ENCODE results near the gene SLC30A5.

The SLC30A5 gene

DNA sequence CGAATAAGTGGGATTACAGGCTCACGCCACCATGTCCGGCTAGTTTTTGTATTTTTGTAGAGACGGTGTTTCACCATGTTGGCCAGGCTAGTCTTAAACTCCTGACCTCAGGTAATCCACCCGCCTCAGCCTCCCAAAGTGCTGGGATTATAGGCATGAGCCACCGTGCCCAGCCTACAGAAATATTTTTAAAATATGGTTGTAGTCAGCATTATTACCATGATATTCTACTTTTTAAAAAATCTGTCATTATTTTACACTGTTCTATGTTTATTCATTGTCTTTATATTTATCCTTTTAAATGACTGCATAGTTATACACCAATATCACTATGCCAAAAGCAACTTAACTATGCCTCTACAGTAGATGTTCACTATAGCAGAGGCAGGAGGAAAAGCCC is 41.6 kb upstream of the SLC30A5 start:
- no peak for DNase-seq (ENCODE audit: low spot score)
- TF ChIP-seq, protein P1, sequence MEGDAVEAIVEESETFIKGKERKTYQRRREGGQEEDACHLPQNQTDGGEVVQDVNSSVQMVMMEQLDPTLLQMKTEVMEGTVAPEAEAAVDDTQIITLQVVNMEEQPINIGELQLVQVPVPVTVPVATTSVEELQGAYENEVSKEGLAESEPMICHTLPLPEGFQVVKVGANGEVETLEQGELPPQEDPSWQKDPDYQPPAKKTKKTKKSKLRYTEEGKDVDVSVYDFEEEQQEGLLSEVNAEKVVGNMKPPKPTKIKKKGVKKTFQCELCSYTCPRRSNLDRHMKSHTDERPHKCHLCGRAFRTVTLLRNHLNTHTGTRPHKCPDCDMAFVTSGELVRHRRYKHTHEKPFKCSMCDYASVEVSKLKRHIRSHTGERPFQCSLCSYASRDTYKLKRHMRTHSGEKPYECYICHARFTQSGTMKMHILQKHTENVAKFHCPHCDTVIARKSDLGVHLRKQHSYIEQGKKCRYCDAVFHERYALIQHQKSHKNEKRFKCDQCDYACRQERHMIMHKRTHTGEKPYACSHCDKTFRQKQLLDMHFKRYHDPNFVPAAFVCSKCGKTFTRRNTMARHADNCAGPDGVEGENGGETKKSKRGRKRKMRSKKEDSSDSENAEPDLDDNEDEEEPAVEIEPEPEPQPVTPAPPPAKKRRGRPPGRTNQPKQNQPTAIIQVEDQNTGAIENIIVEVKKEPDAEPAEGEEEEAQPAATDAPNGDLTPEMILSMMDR (IDR thresholded peaks at IDR 0.05; ENCODE audit: borderline replicate concordance, control extremely low read depth, extremely low read depth, insufficient read depth, missing control alignments), result no peak
- in situ Hi-C loops (cut with MboI; ENCODE audit: low sequenced_read_pairs, unreplicated experiment), result no loop called here

DNA sequence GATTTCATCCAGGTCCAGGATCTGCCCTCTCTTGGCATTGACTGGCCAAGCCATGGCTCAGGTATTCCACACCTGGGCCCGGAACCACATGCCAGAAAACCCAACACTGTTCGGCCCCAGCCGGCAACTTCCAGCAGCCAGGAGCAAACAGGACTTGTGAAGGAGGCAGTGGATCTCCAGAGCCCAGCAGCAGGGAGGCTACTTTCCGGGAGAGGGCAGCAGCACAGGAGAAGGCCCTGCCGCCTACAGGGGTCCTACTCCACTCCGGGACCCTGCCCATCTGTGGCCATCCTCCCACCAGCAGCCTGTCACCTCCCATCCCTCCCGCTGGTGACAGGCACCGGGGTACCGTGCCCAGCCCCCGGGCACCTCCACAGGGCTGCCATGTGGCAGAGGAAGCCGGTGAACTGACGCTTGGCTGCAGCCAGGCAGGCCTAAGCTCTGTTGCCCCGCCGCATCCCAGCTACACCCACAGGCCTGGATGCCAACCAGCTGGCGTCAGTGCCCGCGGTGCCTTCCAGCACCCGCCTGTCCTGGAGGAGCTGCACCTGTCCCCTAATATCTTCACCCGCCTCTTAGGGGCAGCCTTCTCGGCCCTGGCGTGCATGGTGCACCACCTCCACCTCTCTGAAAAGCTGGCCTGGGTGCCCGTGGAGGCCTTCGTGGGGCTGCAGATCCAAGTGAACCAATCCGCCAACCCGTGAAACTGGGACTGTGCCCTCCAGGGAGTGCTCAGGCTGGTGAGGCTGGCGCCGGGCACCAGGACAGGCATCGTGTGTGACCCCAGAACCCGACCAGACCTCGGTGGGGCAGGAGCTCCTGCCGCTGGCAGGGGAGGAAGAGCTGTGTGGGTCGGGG is 18.9 kb upstream of the SLC30A5 start:
- TF ChIP-seq, protein P1 (IDR thresholded peaks at IDR 0.05; ENCODE audit: borderline replicate concordance, control extremely low read depth, extremely low read depth, insufficient read depth, missing control alignments), result no peak
- DNase-seq (ENCODE audit: low spot score), result no peak
- in situ Hi-C loops (cut with MboI; ENCODE audit: low sequenced_read_pairs, unreplicated experiment), result loop anchor here (25.0 kb wide), 1 partner anchor 287 kb away; the partner anchor contains the start of genes AK6, RAD17 and TAF9

DNA sequence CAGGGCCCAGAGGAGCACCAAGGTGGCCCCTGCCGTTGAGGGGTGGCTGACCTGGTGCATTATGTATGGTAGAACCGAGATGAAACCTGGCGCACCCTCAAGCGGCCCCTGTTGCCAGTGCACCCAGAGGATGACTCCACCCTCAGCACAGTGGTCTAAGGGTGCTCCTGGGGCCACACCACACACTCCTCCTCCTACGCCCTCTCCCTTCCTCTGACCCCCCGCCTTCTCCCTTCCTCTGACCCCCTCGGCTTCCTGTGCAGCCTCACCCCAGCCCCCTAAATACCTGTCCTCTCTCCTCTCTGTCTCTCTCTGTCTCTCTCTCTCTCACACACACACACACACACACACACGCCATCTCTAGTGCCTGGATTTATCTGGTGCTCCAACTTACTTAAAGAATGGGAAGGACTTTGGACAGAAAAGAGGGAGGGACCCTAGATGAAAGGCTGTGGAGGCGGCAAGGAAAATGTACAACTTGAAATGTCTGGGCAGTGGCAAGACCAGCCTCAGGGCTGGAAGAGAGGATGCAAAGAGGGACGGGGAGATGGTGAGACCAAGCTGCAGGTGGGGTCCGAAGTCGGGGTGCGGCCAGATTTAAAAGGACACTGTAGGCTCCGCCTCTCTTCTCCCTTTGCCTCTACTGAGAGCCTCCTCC is 18.2 kb upstream of the SLC30A5 start:
- TF ChIP-seq, protein P1 (IDR thresholded peaks at IDR 0.05; ENCODE audit: borderline replicate concordance, control extremely low read depth, extremely low read depth, insufficient read depth, missing control alignments), result no peak
- DNase-seq (ENCODE audit: low spot score), result no peak
- in situ Hi-C loops (cut with MboI; ENCODE audit: low sequenced_read_pairs, unreplicated experiment), result loop anchor here (25.0 kb wide), 1 partner anchor 287 kb away; the partner anchor contains the start of genes AK6, RAD17 and TAF9

DNA sequence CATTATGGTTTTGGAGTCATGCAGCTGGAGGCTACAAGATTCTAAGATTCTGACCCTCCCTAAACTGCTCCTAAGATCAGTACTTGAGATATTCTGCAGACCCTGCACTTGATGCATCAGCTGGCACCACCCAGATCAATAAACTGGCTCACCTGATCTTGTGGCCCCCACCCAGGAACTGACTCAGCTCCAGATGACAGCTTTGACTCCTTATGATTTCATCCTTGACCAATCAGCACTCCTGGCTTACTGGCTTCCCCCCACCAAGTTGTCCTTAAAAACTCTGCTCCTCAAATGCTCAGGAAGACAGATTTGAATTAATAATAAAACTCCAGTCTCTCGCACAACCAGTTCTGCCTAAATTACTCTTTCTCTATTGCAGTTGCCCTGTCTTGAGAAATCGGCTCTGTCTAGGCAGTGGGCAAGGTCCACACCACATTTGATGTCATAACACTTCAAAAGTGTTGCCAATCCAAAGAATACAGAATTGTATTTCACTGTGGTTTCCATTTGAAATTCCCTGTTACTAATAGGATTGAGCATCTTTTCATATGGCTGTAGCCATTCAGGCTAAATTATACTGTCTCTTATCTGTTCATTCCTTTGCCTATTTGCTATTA is 14.8 kb upstream of the SLC30A5 start:
- no peak for DNase-seq (ENCODE audit: low spot score)
- TF ChIP-seq, protein P1 (IDR thresholded peaks at IDR 0.05; ENCODE audit: borderline replicate concordance, control extremely low read depth, extremely low read depth, insufficient read depth, missing control alignments), result no peak
- in situ Hi-C loops (cut with MboI; ENCODE audit: low sequenced_read_pairs, unreplicated experiment), result loop anchor here (25.0 kb wide), 1 partner anchor 283 kb away; the partner anchor contains the start of genes AK6, RAD17 and TAF9

DNA sequence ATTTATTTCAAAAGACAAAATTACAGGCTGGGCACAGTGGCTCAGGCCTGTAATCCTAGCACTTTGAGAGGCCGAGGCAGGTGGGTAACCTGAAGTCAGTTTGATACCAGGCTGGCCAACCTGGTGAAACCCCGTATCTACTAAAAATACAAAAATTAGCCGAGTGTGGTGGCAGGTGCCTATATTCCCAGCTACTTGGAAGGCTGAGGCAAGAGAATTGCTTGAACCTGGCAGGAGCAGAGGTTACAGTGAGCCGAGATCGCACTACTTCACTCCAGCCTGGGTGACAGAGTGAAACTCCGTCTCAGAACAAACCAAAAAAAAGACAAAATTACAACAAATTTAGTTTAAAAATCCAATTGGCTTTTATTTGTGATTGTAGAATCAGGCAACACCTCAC is 14.3 kb upstream of the SLC30A5 start:
- TF ChIP-seq, protein P1 (IDR thresholded peaks at IDR 0.05; ENCODE audit: borderline replicate concordance, control extremely low read depth, extremely low read depth, insufficient read depth, missing control alignments), result no peak
- in situ Hi-C loops (cut with MboI; ENCODE audit: low sequenced_read_pairs, unreplicated experiment), result loop anchor here (25.0 kb wide), 1 partner anchor 283 kb away; the partner anchor contains the start of genes AK6, RAD17 and TAF9
- DNase-seq (ENCODE audit: low spot score), result no peak

DNA sequence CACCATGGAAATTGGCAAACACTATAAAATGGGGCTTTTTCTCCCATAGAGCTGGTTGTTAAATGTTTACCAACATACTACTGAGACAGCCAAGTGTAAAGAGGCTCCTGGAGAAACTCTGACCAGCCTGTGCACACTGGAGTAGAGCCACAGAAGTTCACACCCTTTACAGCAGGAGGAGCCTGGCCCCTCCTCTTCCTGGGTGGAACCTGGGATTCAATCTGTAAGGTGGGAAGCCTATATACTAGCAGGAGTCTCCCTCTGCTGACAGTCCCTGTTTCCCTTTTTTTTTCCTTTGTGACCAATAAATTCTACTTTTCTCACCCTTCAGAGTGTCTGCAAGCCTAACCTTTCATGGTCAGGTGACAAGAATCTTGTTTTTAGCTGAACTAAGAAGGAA is 10.4 kb upstream of the SLC30A5 start:
- TF ChIP-seq, protein P1 (IDR thresholded peaks at IDR 0.05; ENCODE audit: borderline replicate concordance, control extremely low read depth, extremely low read depth, insufficient read depth, missing control alignments), result no peak
- in situ Hi-C loops (cut with MboI; ENCODE audit: low sequenced_read_pairs, unreplicated experiment), result loop anchor here (25.0 kb wide), 1 partner anchor 279 kb away; the partner anchor contains the start of genes AK6, RAD17 and TAF9
- DNase-seq (ENCODE audit: low spot score), result no peak
